Ramos (cell line): Measurements from ENCODE around the gene BHLHE41.

ENCODE experiments used
- in situ Hi-C: fragments of 300-500 bp; cut with MboI; formaldehyde crosslinking; loops from one replicate; pipeline ENCODE4 v1.14.3; 2022; ENCODE audit warnings: low sequenced_read_pairs; ENCODE audit not compliant: unreplicated experiment

Gene BHLHE41

GRCh38 chr12:26090836-26091510 lies 33.9 kb downstream of the BHLHE41 start:
- in situ Hi-C loops: loop anchor here (10.0 kb wide), 1 partner anchor 554 kb away; no protein-coding TSS in a partner anchor

- in situ Hi-C loops: no loop called here
Measured at GRCh38 chr12:26088998-26089397, 35.8 kb downstream of the BHLHE41 start.

DNA sequence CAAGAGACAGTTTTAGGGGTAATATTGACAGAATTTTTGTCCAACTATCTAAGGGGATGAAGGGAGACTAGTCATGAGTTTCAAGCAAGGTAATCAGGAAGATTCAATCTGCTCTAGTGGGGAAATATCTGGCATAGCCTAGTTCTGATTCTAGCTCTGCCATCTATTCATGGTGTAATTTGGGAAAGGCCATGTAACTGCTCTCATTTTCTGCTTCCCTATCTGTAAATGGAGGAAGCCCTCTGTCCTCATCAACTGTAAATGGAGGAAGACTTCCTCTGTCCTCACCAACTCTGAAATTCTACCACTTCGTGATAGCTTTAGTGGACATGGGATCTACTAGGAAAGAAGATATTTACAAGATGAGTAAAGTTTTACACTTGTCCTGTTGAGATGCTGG lies 37.9 kb downstream of the BHLHE41 start:
- in situ Hi-C loops: no loop called here

- in situ Hi-C loops: no loop called here
Measured at GRCh38 chr12:26080911-26081310, 43.9 kb downstream of the BHLHE41 start.

DNA sequence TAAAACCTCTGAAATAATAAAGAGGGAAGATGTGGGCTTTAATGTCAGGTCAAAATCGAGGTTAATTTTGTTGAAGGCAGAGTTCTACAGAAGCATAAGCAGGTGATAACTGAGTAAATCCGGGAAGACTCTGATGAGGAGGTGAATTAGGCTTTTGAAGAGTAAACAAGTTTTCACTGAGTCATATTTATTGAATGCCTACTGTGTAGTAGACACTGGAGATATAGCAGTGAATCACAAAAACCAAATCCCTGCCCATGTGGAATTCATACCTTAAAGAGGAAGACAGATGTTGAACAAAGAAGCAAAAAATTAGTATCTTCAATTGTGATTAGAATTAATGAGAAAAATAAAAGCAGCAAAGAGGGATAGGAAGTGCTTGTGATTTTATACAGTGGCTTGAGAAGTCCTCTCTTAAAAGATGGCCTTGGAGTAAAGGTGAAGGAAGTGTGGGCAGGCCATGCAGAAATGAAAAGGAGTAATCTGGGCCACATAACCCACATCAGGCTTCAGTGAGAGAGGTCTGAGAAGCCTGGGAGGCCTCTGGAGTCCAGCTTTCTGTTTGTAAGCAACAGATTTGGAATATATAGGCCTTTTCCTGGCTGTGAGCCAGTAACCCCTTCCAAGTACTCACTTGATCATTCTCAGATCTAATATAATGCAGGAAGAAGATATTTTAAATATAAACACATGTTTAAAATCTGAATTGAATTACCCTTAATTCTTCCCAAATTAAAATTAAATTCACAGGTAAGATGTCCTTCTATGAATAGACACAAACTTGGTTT lies 46.7 kb downstream of the BHLHE41 start:
- in situ Hi-C loops: no loop called here
